ENCODE results near the gene LRP5.

DNA sequence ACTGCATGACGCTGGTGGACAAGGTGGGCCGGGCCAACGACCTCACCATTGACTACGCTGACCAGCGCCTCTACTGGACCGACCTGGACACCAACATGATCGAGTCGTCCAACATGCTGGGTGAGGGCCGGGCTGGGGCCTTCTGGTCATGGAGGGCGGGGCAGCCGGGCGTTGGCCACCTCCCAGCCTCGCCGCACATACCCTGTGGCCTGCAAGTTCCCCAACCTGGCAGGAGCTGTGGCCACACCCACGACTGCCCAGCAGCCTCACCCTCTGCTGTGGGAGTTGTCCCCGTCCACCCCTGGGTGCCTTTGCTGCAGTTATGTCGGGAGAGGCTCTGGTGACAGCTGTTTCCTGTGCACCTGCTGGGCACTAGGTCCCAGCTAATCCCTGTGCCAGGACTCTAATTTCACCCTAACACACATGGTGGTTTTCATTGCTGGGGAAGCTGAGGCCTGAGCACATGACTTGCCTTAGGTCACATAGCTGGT, 99.2 kb downstream of the LRP5 start:
- TF ChIP-seq, protein P1, sequence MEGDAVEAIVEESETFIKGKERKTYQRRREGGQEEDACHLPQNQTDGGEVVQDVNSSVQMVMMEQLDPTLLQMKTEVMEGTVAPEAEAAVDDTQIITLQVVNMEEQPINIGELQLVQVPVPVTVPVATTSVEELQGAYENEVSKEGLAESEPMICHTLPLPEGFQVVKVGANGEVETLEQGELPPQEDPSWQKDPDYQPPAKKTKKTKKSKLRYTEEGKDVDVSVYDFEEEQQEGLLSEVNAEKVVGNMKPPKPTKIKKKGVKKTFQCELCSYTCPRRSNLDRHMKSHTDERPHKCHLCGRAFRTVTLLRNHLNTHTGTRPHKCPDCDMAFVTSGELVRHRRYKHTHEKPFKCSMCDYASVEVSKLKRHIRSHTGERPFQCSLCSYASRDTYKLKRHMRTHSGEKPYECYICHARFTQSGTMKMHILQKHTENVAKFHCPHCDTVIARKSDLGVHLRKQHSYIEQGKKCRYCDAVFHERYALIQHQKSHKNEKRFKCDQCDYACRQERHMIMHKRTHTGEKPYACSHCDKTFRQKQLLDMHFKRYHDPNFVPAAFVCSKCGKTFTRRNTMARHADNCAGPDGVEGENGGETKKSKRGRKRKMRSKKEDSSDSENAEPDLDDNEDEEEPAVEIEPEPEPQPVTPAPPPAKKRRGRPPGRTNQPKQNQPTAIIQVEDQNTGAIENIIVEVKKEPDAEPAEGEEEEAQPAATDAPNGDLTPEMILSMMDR (IDR thresholded peaks at IDR 0.05; ENCODE audit: low read depth, low read length, poor library complexity, severe bottlenecking) = no peak
- no peak for TF ChIP-seq EZH2phosphoT487 (IDR thresholded peaks at IDR 0.05; ENCODE audit: borderline replicate concordance, low read length)
